VCaP (cell line): Measurements from ENCODE around the gene BPI.
"Not testable (repeated sequence)": the region's sequence is repeated elsewhere in the genome, so short reads cannot be mapped to it uniquely, and the experiment has no call there.

ENCODE experiments used
- H3K27ac ChIP-seq: fragments of 450-650 bp; 2 replicates; pipeline ENCODE4 v1.5.1; 2017
- TF ChIP-seq, protein P1 (sequence below): fragments of 450-650 bp; conservative IDR thresholded peaks from 2 replicates; pipeline ENCODE4 v1.5.1; 2017; ENCODE audit warnings: mild to moderate bottlenecking, moderate library complexity

Gene BPI

DNA sequence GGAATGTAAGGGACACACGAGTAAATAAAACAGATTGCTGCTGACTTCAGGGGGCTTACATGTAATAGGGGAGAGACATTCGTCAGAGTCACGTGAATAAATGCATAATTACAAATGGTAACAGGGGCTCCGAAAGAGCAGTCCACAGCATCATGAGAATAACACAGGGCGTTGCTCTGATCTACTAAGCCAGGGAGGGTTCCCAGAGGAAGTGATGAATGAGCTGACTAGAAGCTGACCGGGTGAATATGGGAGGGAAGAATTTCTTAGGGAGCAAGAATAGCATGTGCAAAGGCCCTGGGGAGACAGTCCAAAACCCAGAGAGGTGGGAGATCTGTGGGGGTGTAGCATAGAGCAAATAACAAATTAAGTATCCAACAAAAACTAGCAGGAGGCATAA, 2.4 kb downstream of the BPI start:
- TF ChIP-seq, protein P1, sequence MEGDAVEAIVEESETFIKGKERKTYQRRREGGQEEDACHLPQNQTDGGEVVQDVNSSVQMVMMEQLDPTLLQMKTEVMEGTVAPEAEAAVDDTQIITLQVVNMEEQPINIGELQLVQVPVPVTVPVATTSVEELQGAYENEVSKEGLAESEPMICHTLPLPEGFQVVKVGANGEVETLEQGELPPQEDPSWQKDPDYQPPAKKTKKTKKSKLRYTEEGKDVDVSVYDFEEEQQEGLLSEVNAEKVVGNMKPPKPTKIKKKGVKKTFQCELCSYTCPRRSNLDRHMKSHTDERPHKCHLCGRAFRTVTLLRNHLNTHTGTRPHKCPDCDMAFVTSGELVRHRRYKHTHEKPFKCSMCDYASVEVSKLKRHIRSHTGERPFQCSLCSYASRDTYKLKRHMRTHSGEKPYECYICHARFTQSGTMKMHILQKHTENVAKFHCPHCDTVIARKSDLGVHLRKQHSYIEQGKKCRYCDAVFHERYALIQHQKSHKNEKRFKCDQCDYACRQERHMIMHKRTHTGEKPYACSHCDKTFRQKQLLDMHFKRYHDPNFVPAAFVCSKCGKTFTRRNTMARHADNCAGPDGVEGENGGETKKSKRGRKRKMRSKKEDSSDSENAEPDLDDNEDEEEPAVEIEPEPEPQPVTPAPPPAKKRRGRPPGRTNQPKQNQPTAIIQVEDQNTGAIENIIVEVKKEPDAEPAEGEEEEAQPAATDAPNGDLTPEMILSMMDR, result no peak
- no peak overlapping the region for H3K27ac ChIP-seq

DNA sequence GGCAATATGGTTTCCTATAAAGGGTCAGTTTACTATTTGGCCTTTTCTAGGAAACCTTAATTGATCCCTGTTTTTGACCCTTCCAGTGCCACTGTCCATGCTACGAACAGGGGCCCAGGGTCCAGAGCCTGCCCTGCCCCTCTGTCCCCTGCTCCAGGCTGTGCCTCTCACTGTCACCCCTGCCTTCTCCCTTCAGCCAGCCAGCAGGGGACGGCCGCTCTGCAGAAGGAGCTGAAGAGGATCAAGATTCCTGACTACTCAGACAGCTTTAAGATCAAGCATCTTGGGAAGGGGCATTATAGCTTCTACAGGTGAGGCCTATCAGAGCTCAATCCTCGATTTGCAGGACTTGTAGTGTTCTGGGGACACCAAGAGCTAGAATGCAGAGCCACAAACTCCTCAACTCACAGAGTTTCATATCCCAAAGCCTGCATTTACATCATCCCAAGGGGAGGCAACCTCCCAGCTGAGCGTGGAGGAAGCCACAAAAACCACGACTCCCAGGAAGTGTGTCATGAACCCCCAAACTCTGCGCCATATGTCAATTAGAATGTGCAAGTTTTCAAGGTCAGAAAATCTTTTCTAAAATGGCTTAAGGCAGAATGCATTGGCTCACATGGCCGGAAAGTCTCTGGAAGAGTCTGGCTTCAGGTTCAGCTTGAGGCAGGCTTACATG, 3.6 kb downstream of the BPI start:
- TF ChIP-seq, protein P1, result no peak
- no peak overlapping the region for H3K27ac ChIP-seq

DNA sequence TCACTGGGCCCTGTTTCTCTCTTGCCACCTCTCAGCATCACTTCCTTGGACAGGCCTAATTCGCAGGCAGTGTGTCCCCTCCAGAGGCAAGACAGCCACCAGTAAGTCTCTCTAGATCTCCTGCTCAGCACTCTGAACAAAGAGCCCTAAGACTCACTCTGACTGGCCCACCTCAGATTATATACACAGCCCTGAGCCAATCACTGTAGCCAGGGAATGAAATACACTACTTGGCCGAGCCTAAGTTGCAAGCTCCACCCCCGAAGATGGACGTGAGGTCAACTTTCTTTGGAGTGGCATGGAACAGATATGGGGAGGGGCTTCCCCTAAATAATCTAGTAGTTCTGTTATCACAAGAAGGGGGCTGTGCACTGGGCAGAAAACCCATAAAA, 4.1 kb downstream of the BPI start:
- H3K27ac ChIP-seq, result no peak overlapping the region

DNA sequence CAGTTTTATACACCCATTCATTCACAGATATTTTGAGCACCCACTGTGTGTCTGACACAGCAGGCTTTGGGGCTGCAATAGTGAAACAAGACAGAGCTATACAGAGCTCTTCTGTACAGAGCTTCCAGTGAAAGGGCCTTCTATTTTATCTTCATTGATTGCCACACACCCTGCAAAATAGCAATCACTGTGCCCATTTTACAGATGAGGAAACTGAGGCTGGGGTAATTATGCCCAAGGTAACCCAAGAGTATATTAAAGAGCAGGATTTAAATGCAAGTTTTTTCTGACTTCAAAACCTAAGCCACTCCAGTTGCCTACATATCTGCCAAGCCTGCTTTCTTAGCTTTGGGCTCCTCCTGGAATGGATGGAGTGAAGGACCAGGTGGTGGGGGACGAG, 4.5 kb downstream of the BPI start:
- TF ChIP-seq, protein P1, result no peak
- H3K27ac ChIP-seq, result no peak overlapping the region

More for the DNA sequence above, 4.1 kb downstream of the BPI start:
- TF ChIP-seq, protein P1, result no peak

DNA sequence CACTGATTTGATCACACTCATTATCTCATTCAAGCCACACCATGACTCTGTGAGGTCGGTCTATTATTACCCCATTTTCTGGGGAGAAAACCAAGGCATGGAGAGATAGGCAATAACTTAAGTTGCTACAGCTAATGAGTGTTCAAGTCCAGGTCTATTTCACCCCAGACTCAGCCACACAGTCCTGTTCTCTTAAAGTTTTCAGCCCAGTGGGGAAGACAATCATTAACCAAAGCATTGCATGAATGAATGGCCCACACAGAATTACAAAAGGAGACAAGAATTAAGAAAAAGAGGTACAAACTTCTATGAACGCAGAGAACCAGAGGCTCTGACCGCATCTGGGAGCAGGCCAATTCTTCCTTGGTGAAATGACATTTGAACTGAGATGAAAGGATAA, 7.1 kb downstream of the BPI start:
- no peak overlapping the region for H3K27ac ChIP-seq
- TF ChIP-seq, protein P1, result no peak

DNA sequence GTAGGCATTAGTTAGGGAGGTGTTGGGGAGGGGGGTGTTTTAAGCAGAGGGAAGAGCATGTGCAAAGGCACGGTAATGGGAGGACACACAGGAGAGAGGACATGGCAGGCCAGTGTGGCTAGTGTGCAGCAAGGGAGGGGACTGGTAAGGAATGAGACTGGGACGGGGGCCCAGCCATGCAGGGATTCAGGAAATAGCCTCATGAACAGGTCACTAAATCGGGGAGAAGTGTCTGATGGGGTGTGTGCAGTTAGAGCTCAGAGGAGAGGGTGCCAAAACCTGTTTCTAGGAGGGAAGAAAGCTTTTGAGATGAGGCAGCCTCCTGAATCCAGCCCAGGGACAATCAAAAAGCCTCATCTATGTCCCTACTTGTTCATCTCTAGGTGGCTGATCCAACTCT, 7.5 kb downstream of the BPI start:
- TF ChIP-seq, protein P1, result no peak

DNA sequence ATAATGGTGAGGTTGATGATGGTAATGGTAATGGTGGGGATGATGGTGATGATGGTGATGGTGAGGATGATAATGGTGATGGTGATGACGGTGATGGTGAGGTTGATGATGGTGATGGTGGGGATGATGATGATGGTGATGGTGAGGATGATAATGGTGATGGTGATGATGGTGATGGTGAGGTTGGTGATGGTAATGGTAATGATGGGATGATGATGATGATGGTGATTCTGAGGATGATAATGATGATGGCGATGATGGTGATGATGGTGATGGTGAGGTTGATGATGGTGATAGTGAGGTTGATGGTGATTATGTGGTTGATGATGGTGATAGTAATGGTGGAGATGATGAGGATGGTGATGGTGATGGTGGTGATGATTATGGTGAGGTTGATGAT, 9.7 kb downstream of the BPI start:
- TF ChIP-seq, protein P1, result no peak
- H3K27ac ChIP-seq, result no peak overlapping the region

More for the DNA sequence above, 7.5 kb downstream of the BPI start:
- no peak overlapping the region for H3K27ac ChIP-seq

DNA sequence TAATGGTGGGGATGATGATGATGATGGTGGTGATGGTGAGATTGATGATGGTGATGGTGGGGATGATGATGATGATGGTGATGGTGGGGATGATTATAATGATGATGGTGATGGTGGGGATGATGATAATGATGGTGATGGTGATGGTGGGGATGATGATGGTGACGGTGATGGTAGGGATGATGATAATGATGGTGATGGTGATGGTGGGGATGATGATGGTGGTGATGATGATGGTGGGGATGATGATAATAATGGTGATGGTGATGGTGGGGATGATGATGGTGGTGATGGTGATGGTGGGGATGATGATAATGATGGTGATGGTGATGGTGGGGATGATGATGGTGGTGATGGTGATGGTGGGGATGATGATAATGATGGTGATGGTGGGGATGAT, 10.4 kb downstream of the BPI start:
- H3K27ac ChIP-seq, result not testable (repeated sequence)
